Middle frontal gyrus (tissue), 1 donor: Measurements from ENCODE around the gene KCTD16.

ENCODE experiments used
- DNase-seq: peaks from one replicate; pipeline ENCODE4 v3.0.0-alpha.2; 2015; ENCODE audit warnings: low spot score; ENCODE audit errors: extremely low spot score

KCTD16 gene

GRCh38 chr5:144170276-144171024, at the start of gene KCTD16, which contains the start of gene YIPF5:
TSS of gene KCTD16 (plus strand) at chr5:144170873.
TSS of gene YIPF5 (minus strand) at chr5:144170659. CDS start at chr5:144169955, 704 bp downstream.
- DNase-seq: peak; percentile 91

- no peak for DNase-seq
These were observed 49.1 kb upstream of the KCTD16 start for GRCh38 chr5:144121577-144121976.

GRCh38 chr5:144122081-144122480, 48.6 kb upstream of the KCTD16 start:
- no peak for DNase-seq

GRCh38 chr5:144122641-144123040, 48.0 kb upstream of the KCTD16 start:
- DNase-seq: no peak

GRCh38 chr5:144125163-144125726, 45.4 kb upstream of the KCTD16 start:
- DNase-seq: no peak

- DNase-seq: no peak
These were observed 44.0 kb upstream of the KCTD16 start for GRCh38 chr5:144126707-144127106.

- DNase-seq: no peak
These were observed 41.8 kb upstream of the KCTD16 start for GRCh38 chr5:144128844-144129243.

- DNase-seq: no peak
These were observed 40.4 kb upstream of the KCTD16 start for GRCh38 chr5:144130306-144130705.

GRCh38 chr5:144131261-144131660, 39.4 kb upstream of the KCTD16 start:
- DNase-seq: no peak

GRCh38 chr5:144133050-144133633, 37.5 kb upstream of the KCTD16 start:
- DNase-seq: no peak

- no peak for DNase-seq
These were observed 36.4 kb upstream of the KCTD16 start for GRCh38 chr5:144134194-144134826.

GRCh38 chr5:144135113-144135762, 35.4 kb upstream of the KCTD16 start:
- no peak for DNase-seq

- DNase-seq: no peak
These were observed 31.1 kb upstream of the KCTD16 start for GRCh38 chr5:144139586-144139985.

GRCh38 chr5:144141585-144141984, 29.1 kb upstream of the KCTD16 start:
- DNase-seq: no peak

GRCh38 chr5:144142139-144142823, 28.4 kb upstream of the KCTD16 start:
- DNase-seq: peak; percentile 14

GRCh38 chr5:144142824-144143162, 27.9 kb upstream of the KCTD16 start:
- DNase-seq: no peak

GRCh38 chr5:144143625-144144024, 27.0 kb upstream of the KCTD16 start:
- DNase-seq: no peak

- no peak for DNase-seq
These were observed 25.5 kb upstream of the KCTD16 start for GRCh38 chr5:144144956-144145751.

- no peak for DNase-seq
These were observed 19.6 kb upstream of the KCTD16 start for GRCh38 chr5:144151026-144151425.

GRCh38 chr5:144156767-144157171, 13.9 kb upstream of the KCTD16 start:
- DNase-seq: no peak
